ENCODE measurements around the gene GPC4.

- TF ChIP-seq CTCF (IDR thresholded peaks at IDR 0.05) (no peak), POLR2AphosphoS5 (IDR thresholded peaks at IDR 0.05) (no peak)
Measured at GRCh38 chrX:133444196-133444595, 28.9 kb upstream of the GPC4 start.

Measured in prostate gland (tissue), 2 donors.